Progenitor cell of endocrine pancreas (in vitro differentiated cells): Measurements from ENCODE around the gene KDM5A. TPM values are rescaled to one million over a fixed set of nuclear protein-coding genes. Genes with fewer than 3 reads are reported as not detected.

Experiments
- DNase-seq: peaks from one replicate; pipeline ENCODE4 v3.0.0; 2021; ENCODE audit warnings: low spot score; ENCODE audit not compliant: unreplicated experiment
- H3K27ac Mint-ChIP-seq: 2 replicates; pipeline ENCODE4 v1.8.0; 2021; ENCODE audit warnings: mild to moderate bottlenecking, moderate library complexity, mixed read lengths
- H3K27me3 Mint-ChIP-seq: 2 replicates; pipeline ENCODE4 v1.8.0; 2021; ENCODE audit warnings: mixed read lengths
- H3K36me3 Mint-ChIP-seq: 2 replicates; pipeline ENCODE4 v1.8.0; 2022; ENCODE audit warnings: mixed read lengths; ENCODE audit not compliant: insufficient read depth
- H3K4me1 Mint-ChIP-seq: 2 replicates; pipeline ENCODE4 v1.8.0; 2021; ENCODE audit warnings: low read depth, mixed read lengths
- H3K4me3 Mint-ChIP-seq: 2 replicates; pipeline ENCODE4 v1.8.0; 2021; ENCODE audit warnings: low read depth, mild to moderate bottlenecking, moderate library complexity, mixed read lengths
- H3K9me3 Mint-ChIP-seq: 2 replicates; pipeline ENCODE4 v1.8.0; 2021; ENCODE audit warnings: low read depth, mixed read lengths
- total RNA-seq: library from RNA; stranded (reverse); gene quantifications from 2 replicates; pipeline ENCODE4 v1.2.1, GENCODE V29; 2021
- TF ChIP-seq, protein P1 (sequence below): fragments of 200-600 bp; sonication (generic); IDR thresholded peaks from one replicate; pipeline ENCODE4 v1.5.0; 2021; ENCODE audit warnings: antibody characterized with exemption, mild to moderate bottlenecking; ENCODE audit not compliant: unreplicated experiment

The KDM5A gene
- total RNA-seq, 1 donor from 2014 or later, result 137 TPM

DNA sequence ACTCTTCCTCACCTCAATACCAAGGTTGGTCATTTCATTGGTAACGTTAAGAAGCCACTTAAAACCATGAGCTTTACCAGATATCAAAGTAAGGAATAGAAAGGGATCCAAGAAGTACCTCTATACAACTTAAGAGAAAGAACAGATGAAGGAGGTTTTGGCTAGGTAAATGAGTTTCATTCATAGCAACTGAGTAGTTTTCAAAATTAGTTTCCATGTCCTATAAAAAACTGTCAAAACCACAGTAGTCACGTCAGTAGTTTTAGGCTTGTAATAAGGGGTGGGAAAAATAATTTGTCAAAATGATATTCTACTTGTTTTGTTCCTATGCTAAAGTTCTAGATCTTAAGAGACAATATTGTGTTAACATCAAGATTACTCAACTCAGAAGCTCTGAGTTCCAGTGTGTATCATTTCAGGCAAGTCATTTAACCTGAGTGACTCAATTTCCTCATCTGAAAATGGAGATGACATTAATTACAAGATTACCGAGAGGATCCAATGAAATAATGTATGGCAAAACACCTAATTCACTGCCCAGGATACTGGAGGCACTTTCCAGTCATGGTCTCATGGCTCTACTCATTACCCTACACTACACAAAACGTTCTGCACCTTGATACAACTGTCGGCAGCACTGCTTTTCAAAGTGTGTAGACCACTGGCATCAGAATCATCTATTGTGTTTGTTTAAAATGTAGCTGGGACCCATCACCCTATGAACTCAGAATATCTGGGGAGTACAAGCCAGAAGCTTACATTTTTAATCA lies 102.4 kb downstream of the KDM5A start:
- Mint-ChIP-seq H3K27me3 (no peaks in the 10 kb centered on the region), H3K4me3 (no peak overlapping the region), H3K9me3 (no peaks in the 10 kb centered on the region), H3K27ac (peak overlapping the region; percentile 6), H3K4me1 (peaks cover 1% of the 10 kb centered on the region), H3K36me3 (peaks cover 42% of the 10 kb centered on the region)
- TF ChIP-seq, protein P1, sequence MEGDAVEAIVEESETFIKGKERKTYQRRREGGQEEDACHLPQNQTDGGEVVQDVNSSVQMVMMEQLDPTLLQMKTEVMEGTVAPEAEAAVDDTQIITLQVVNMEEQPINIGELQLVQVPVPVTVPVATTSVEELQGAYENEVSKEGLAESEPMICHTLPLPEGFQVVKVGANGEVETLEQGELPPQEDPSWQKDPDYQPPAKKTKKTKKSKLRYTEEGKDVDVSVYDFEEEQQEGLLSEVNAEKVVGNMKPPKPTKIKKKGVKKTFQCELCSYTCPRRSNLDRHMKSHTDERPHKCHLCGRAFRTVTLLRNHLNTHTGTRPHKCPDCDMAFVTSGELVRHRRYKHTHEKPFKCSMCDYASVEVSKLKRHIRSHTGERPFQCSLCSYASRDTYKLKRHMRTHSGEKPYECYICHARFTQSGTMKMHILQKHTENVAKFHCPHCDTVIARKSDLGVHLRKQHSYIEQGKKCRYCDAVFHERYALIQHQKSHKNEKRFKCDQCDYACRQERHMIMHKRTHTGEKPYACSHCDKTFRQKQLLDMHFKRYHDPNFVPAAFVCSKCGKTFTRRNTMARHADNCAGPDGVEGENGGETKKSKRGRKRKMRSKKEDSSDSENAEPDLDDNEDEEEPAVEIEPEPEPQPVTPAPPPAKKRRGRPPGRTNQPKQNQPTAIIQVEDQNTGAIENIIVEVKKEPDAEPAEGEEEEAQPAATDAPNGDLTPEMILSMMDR, result no peak
- DNase-seq, result no peak

DNA sequence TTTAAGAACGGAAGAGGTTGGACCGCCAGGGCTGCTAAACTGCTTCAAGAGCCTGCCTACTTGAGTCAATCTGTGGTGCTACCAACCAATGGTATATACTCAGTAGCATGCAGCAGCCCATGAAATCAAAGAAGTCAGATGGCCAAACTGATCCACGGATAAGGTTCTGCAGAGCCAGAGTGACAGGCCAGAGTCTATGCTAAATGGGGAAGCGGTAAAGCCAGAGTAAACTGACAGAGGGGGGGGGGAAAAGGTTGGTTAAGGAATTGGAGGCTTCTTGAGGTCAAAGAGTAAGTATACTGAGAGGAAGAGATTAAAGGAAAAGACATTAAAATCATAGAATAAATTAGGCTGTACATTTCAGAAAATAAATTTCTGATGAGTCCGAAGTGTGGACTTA lies 111.1 kb downstream of the KDM5A start:
- TF ChIP-seq, protein P1, result no peak
- no peak for DNase-seq
- H3K4me1 Mint-ChIP-seq, result peaks cover 14% of the 10 kb centered on the region
- no peak overlapping the region for H3K27ac Mint-ChIP-seq
- H3K36me3 Mint-ChIP-seq, result peaks cover 19% of the 10 kb centered on the region
- no peaks in the 10 kb centered on the region for H3K9me3 Mint-ChIP-seq
- H3K27me3 Mint-ChIP-seq, result no peaks in the 10 kb centered on the region
- H3K4me3 Mint-ChIP-seq, result no peak overlapping the region

DNA sequence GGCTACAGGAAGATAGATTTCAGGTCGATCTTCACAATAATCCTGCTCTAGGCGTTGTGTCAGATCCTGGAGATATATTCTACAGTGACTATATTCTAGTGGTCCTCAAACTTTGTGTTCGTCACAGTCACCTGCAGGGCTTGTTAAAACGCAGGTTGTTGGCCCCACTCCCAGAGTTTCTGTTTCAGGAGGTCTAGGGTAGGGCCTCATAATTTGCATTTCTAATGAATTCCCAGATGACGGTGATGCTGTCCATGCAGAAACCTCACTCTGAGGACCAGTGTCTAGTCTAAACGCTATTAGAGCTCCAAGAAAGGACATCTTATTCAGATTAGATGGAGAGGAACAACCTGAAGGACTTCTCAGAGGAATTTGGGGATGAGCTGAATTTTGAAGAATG lies 113.3 kb downstream of the KDM5A start:
- Mint-ChIP-seq H3K4me1 (peaks cover 23% of the 10 kb centered on the region), H3K36me3 (peaks cover 18% of the 10 kb centered on the region), H3K27ac (no peak overlapping the region), H3K27me3 (no peaks in the 10 kb centered on the region), H3K9me3 (no peaks in the 10 kb centered on the region), H3K4me3 (no peak overlapping the region)
- no peak for DNase-seq
- TF ChIP-seq, protein P1, result no peak

DNA sequence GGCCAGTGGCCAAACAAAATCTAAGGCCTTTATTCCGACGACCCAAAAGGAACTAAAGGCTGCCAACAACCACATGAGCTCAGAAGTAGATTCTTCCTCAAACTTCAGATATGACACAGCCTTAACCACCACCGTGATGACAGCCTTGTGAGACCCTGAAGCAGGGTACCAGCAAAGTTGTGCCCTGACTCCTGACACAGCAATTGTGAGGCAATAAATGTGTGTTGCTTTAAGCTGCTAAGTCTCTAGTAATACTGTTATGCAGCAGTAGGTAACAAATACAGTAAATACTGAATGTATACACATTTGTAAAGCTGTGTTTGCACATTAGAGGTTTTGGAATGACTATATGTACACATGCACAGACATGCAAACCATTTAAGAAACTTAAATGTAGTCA lies 115.7 kb downstream of the KDM5A start:
- no peaks in the 10 kb centered on the region for H3K9me3 Mint-ChIP-seq
- H3K27me3 Mint-ChIP-seq, result peaks cover 4% of the 10 kb centered on the region
- H3K4me1 Mint-ChIP-seq, result peaks cover 18% of the 10 kb centered on the region
- H3K27ac Mint-ChIP-seq, result no peak overlapping the region
- H3K4me3 Mint-ChIP-seq, result no peak overlapping the region
- TF ChIP-seq, protein P1, result no peak
- peaks cover 4% of the 10 kb centered on the region for H3K36me3 Mint-ChIP-seq
- DNase-seq, result no peak

DNA sequence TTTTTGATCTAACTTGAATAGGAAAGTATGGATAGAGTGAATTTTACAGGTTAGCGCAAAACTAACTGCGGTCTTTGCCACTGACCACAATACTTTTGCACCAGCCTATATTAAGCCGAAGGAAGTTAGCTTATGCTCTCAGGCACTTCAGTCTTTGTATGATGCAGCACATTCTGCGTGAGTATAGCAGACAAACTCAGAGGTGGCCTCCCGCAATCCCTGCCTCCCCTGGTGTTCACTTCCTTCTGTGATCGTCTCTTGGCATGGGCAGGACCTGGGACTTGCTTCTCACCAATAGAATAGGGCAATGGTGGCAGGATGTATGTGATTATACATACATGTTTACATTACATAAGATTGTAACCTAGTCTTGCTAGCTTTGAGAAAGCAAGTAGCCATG lies 116.2 kb downstream of the KDM5A start:
- TF ChIP-seq, protein P1, result no peak
- Mint-ChIP-seq H3K4me1 (peaks cover 18% of the 10 kb centered on the region), H3K27ac (no peak overlapping the region), H3K4me3 (no peak overlapping the region), H3K36me3 (peaks cover 2% of the 10 kb centered on the region), H3K27me3 (peaks cover 7% of the 10 kb centered on the region), H3K9me3 (no peaks in the 10 kb centered on the region)
- DNase-seq, result no peak
